NCI-H146 treated with DMSO at 0.1 percent for 48 hours (cell line): ENCODE data around the gene ARHGEF4.

Experiments
- DNase-seq: peaks from one replicate; lab custom pipeline; 2025; ENCODE audit not compliant: unreplicated experiment; lab: John Stamatoyannopoulos, UW

ARHGEF4 gene

DNA sequence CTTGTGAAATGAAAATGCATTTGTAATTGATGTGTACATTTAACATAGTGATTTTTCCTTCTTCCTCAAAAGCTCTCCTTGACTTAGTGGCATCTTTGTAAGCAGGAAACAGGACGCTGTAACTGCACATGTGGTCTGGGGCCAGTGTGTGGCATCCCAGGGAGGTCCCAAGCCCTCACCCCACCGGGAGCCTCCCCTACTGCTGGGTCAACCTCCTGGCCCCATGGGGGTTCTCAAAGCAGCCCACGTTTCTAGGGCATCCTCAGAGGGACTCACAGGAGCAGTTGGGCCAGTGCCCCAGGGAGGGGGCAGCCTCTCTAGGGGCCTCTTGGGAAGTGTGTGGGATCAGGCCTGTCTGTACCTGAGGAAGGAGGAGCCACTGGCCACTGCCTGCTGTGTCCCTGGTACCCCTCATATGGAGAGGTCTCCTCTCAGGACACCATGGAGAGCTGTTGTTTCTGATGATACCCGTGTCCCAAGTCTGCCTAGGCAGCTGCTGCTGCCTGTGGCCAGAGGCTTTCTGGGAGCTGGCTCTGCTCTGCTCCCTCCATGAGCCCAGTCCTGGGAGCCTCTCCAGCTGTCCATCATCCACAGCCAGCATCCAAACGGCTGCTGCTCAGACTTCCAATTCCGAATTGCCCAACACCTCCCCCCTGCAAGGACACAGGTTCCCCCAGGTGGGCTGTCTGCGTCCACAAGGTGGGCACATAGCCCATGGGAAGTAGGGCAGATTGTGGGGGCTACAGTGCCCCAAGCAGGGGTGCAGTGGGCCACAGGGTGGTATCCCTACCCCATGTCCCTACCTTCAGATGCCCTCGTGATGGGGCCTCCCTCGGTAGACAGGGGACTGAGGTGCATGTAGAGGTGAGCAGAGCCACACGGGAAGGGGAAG is 13.4 kb downstream of the ARHGEF4 start:
- no peak for DNase-seq

DNA sequence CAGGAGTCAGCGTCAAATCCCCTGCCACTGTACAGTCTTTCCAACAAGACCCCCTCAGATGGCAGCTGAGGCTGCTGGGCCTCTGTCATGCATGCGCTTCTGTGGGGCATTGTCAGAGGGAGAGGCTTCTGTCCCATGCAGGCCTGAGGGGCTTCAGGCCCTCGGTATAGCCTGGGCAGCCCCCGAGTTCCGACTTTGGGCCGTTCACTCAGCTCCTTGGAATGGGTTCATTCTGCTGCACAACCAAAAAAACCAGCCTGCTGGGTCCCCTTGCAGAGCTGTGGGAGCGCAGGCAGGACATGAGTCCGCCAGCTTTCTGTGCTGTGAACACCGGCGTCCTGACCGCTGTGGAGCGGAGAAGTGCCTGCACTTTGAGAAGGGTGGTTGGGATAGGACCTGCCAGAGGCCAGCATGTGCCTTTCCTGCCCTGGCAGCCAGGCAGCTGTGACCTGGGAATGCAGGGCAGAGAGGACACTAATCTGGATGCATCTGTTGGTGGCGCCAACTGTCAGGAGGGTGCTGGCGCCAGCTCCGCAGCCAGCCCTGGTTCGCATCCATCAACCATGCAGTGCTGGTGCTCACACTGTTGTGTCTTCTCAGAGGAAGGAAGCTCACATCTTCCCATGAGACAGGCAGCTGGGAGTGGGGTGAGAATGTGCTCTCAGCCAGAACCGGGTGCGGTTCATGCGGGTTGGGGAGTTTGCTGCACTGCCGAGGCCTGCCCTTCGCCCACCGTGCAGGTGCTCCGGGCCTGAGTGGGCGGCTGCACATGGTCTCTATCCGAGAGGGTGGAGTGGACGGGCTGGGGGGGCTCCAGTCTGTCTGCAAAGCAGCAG is 14.3 kb downstream of the ARHGEF4 start:
- no peak for DNase-seq

GRCh38 chr2:130851624-130852382 is 15.1 kb downstream of the ARHGEF4 start:
- DNase-seq, result no peak

- DNase-seq, result no peak
Observed at GRCh38 chr2:130852521-130853115, 15.9 kb downstream of the ARHGEF4 start.

- peak; percentile 18 for DNase-seq
Observed at GRCh38 chr2:130853391-130853790, 16.7 kb downstream of the ARHGEF4 start.

GRCh38 chr2:130854301-130854700 is 17.6 kb downstream of the ARHGEF4 start:
- DNase-seq, result no peak

GRCh38 chr2:130864830-130865800 is 28.4 kb downstream of the ARHGEF4 start:
- peak; percentile 24 for DNase-seq

DNA sequence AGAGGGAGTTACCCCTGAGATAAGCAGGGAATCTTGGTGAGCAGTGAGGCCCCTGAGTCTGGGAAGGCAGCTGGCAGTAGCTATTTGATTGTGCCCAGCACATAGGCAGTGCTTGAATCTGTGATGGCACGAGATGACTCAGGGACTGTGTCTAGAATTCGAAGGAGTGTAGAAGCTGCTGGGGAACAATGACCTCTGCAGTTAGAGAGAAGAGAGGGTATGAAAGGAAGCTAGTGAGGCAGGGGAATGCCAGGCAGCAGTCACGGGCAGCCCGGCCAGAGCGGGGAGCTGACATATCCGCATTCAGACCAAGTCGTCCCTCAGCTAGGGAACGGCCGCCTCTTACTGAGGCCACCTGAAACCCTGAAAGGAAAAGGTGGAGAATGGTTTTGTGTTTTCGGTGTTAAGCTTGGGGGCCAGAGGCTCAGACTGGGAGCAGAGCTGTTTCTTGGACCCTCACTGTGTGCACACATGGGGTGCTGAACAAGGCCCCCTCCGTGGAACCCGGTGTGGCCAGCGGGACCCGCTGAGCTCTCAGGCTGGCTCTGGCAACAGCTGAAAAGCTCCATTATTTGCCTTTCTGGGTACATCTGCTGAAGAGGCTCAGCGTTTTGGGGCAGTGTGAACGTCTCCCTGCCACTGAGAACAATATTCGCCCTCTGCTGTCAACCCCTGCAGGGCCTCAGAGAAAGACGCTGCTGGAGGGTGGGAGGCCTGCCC is 32.9 kb downstream of the ARHGEF4 start:
- no peak for DNase-seq

- DNase-seq, result no peak
Observed at GRCh38 chr2:130870161-130870485, 33.4 kb downstream of the ARHGEF4 start.

DNA sequence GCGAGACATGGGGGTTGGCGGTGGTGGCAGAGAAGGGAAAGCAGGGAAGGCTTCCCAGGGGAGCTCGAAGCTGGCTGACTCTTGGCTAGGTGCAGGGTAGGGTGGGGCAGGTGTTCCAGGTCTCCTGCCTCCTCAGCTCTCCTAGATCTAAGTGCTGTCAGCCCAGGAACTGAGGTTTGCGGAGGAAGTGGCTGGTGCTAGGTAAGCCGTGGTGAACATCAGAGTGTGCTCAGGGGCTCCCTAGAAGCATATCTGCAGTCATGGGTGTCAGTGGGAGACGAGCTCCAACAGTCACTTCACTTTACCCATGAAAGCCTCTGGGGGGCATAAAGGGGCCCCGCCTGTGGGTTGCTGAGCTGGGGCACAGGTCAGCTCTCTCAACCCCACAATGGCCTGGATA is 34.1 kb downstream of the ARHGEF4 start:
- DNase-seq, result no peak

DNA sequence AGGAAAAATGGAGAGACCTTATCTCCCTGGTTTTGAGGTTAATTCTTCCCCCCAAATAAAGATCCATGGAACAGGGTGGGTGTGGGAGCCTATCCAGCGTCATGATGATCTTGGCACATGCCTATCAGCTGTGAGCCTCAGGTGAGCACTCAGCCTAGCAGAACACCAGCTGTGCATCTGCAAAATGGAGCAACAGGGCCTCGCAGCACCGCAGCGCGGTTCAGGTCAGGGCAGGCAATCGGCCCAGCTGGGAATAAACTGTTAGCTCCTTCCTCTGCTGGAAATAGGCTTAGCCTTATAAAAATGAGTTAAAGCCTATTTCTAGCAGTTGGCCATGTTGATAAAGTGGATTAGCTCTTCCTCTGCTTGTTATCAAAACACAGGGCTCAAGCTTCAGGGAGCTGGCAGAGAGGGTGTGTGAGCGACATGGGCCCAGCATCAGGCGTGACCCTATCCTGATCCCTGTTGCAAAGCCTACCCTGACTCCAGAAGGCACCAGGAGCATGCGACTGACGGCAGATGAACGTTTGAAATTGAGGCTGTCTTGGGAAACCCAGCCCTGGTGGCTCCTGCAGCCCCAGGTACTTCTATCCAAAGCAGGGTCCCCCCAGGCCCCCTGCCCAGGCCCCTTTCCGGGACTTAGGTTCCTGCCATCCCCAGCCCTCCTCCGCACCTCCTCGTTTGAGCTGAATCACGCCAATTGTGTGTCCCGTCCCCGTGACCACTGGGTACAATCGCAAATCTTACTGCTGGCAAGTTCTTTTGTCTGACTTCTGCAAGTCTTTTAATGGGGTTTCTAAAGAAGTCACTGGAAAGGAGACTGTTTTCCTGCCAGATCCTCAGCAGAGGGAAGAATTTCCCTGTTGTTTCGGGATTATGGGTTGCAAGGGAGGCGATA is 35.4 kb downstream of the ARHGEF4 start:
- DNase-seq, result no peak

- no peak for DNase-seq
Observed at GRCh38 chr2:130872741-130873125, 36.0 kb downstream of the ARHGEF4 start.

GRCh38 chr2:130873700-130874346 is 37.1 kb downstream of the ARHGEF4 start:
- DNase-seq, result peak; percentile 27

DNA sequence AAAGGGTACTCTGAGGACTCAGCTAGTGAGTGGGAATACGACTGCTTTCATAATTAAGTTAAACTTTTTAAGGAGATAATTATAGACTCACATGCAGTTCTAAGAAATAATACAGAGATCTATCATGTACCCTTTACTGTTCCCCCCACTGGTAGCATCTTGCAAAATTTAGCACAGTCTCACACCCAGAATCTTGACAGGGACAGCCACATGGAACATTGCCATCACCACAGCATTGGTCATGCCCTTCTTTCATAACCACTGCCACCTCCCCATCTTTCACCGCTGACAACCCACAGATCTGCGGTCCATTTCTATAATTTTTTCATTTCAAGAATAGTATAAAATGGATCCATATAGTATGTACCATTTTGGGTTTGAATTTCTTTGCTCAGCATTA is 37.8 kb downstream of the ARHGEF4 start:
- DNase-seq, result no peak

DNA sequence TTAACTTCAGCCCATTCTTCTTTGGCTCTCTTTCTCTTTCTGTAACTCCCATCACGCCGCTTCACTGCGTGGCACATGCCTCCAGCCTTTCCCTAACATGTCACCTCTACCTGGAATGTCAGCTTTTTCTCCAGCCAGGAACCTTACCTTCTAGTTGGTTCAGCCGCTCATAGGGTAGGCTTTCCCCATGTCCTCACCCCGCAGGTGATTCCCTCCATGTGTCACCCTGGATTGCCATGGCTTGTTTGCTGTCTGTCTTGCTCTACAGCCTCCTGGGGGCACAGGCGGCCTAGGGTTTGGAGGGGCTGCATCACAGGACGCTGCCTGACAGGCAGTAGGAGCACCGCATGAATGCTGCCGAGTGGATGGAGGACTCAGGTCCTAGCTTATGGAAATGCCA is 39.2 kb downstream of the ARHGEF4 start:
- no peak for DNase-seq

DNA sequence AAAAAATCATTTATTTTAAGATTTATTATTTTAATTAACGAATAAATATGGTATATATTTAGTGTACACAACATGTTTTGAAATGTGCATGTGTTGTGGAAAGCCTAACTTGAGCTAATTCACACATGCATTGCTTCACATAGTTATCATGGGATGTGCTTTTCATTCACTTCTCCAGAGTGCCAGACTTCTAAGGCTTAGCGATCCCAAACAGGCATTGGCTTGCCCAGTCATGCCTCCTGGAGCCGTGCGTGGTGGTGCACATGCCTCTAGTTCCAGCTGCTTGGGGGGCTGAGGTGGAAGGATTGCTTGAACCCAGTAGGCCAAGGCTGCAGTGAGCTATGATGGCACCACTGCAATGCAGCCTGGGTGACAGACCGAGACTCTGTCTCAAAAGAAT is 40.5 kb downstream of the ARHGEF4 start:
- DNase-seq, result no peak

- DNase-seq, result no peak
Observed at GRCh38 chr2:130878316-130878715, 41.6 kb downstream of the ARHGEF4 start.

GRCh38 chr2:130878933-130879332 is 42.2 kb downstream of the ARHGEF4 start:
- no peak for DNase-seq
